MCF 10A (cell line): ENCODE data around the gene CHRM5. TPM values are rescaled to one million over a fixed set of nuclear protein-coding genes. Genes with fewer than 3 reads are reported as not detected.
A peak's percentile ranks its signal among the peaks of the same experiment; 100 is the strongest.

Experiments used
- BruUV-seq: library from RNA; stranded (reverse); fragments of 400-500 nt; replicated peaks from 2 replicates; lab custom pipeline; 2021; lab: Mats Ljungman, UMichigan
- CTCF ChIA-PET: fragments of 300-600 bp; sonication (Branson Sonifier 250); formaldehyde crosslinking; extraction: SDS; loops from one replicate; lab custom pipeline; 2021; ENCODE audit warnings: antibody characterized with exemption, inconsistent platforms; lab: Yijun Ruan, JAX
- POLR2A ChIA-PET: fragments of 300-600, 350-650 bp; sonication (Branson Sonifier 250); formaldehyde crosslinking; extraction: SDS; loops from one replicate; lab custom pipeline; 2020; ENCODE audit warnings: antibody characterized with exemption, inconsistent platforms; lab: Yijun Ruan, JAX
- DNase-seq: peaks from one replicate; pipeline ENCODE4 v3.0.0-alpha.2; 2018; ENCODE audit not compliant: unreplicated experiment
- H3K27ac Mint-ChIP-seq: one replicate; pipeline ENCODE4 v1.8.0; 2022; ENCODE audit warnings: mild to moderate bottlenecking, low read depth, mixed read lengths; ENCODE audit not compliant: unreplicated experiment
- H3K27me3 Mint-ChIP-seq: one replicate; pipeline ENCODE4 v1.8.0; 2022; ENCODE audit warnings: mixed read lengths; ENCODE audit not compliant: insufficient read depth, unreplicated experiment
- H3K36me3 Mint-ChIP-seq: one replicate; pipeline ENCODE4 v1.8.0; 2022; ENCODE audit warnings: mild to moderate bottlenecking, moderate library complexity, mixed read lengths; ENCODE audit not compliant: insufficient read depth, unreplicated experiment
- H3K4me1 Mint-ChIP-seq: one replicate; pipeline ENCODE4 v1.8.0; 2022; ENCODE audit warnings: mixed read lengths; ENCODE audit not compliant: insufficient read depth, unreplicated experiment
- H3K4me3 Mint-ChIP-seq: one replicate; pipeline ENCODE4 v1.8.0; 2022; ENCODE audit warnings: mild to moderate bottlenecking, moderate library complexity, mixed read lengths; ENCODE audit not compliant: unreplicated experiment
- H3K9me3 Mint-ChIP-seq: one replicate; pipeline ENCODE4 v1.8.0; 2022; ENCODE audit warnings: mixed read lengths; ENCODE audit not compliant: unreplicated experiment
- CTCF ChIP-seq: fragments of 200-600 bp; IDR thresholded peaks from one replicate; pipeline ENCODE4 v1.8.0; 2022; ENCODE audit warnings: antibody characterized with exemption, mild to moderate bottlenecking; ENCODE audit not compliant: unreplicated experiment
- intact Hi-C: fragments of 100-400 bp; cut with micrococcal nuclease; formaldehyde crosslinking; loops from 2 replicates; pipeline ENCODE4 v1.14.1; 2022
- total RNA-seq: library from RNA; stranded (reverse); gene quantifications from 2 replicates; pipeline ENCODE4 v1.2.3, GENCODE V29; 2022

The CHRM5 gene
- total RNA-seq, 1 experiment from 2014 or later: not detected

GRCh38 chr15:34038871-34039789 lies 70.8 kb downstream of the CHRM5 start, which contains the start of gene AVEN:
Gene AVEN, minus strand, starts transcription at chr15:34039204. Its CDS starts 158 bp downstream, at chr15:34039046.
- Mint-ChIP-seq H3K4me3 (peak within 1 kb of the TSS; percentile 79), H3K4me1 (peaks cover 10% of the 10 kb centered on the region), H3K36me3 (peaks cover 7% of the 10 kb centered on the region), H3K9me3 (no peaks in the 10 kb centered on the region), H3K27ac (peak within 1 kb of the TSS; percentile 61), H3K27me3 (no peaks in the 10 kb centered on the region)
- ChIA-PET POLR2A (interaction anchor here (0.5 to 1.7 kb wide), 13 partner anchors 8 to 1172 kb away, joined by 3 to 4 read pairs (median 3); partner anchors contain the start of genes GOLGA8B and SLC12A6), CTCF (interaction anchor here (0.6 kb wide), 2 partner anchors 18 to 34 kb away, joined by 3 read pairs; no protein-coding TSS in a partner anchor)
- TSS peak; percentile 75 for BruUV-seq
- intact Hi-C loops: loop anchor here (5.0 kb wide), 1 partner anchor 302 kb away; no protein-coding TSS in a partner anchor
- TF ChIP-seq CTCF: no peak
- DNase-seq: peak; percentile 39

GRCh38 chr15:34039790-34040113 lies 71.5 kb downstream of the CHRM5 start:
- Mint-ChIP-seq H3K27ac (peak overlapping the region; percentile 11), H3K4me3 (peak overlapping the region; percentile 79), H3K4me1 (peaks cover 10% of the 10 kb centered on the region), H3K9me3 (no peaks in the 10 kb centered on the region), H3K36me3 (peaks cover 7% of the 10 kb centered on the region), H3K27me3 (no peaks in the 10 kb centered on the region)
- BruUV-seq: no TSS peak
- ChIA-PET POLR2A (interaction anchor here (0.6 to 1.7 kb wide), 8 partner anchors 10 to 298 kb away, joined by 3 to 6 read pairs (median 3); partner anchors contain the start of gene SLC12A6), CTCF (interaction anchor here (0.7 to 1.4 kb wide), 2 partner anchors 23 to 550 kb away, joined by 3 to 4 read pairs; no protein-coding TSS in a partner anchor)
- intact Hi-C loops: loop anchor here (5.0 kb wide), 1 partner anchor 302 kb away; no protein-coding TSS in a partner anchor
- DNase-seq: no peak
- TF ChIP-seq CTCF: no peak

- Mint-ChIP-seq H3K27ac (no peak overlapping the region), H3K4me1 (peaks cover 10% of the 10 kb centered on the region), H3K4me3 (no peak overlapping the region), H3K9me3 (no peaks in the 10 kb centered on the region), H3K27me3 (no peaks in the 10 kb centered on the region), H3K36me3 (peaks cover 7% of the 10 kb centered on the region)
- ChIA-PET CTCF (interaction anchor here (0.8 to 1.2 kb wide), 2 partner anchors 9 to 860 kb away, joined by 3 read pairs; no protein-coding TSS in a partner anchor), POLR2A (interaction anchor here (0.6 kb wide), 1 partner anchor 308 kb away, joined by 7 read pairs; no protein-coding TSS in a partner anchor)
- no peak for TF ChIP-seq CTCF
- no TSS peak for BruUV-seq
- intact Hi-C loops: no loop called here
- DNase-seq: no peak
Measured at GRCh38 chr15:34043391-34043790, 75.1 kb downstream of the CHRM5 start.

- Mint-ChIP-seq H3K9me3 (no peaks in the 10 kb centered on the region), H3K36me3 (peaks cover 7% of the 10 kb centered on the region), H3K4me3 (no peak overlapping the region), H3K27ac (no peak overlapping the region), H3K4me1 (peaks cover 12% of the 10 kb centered on the region), H3K27me3 (no peaks in the 10 kb centered on the region)
- BruUV-seq: no TSS peak
- DNase-seq: no peak
- intact Hi-C loops: no loop called here
- CTCF ChIA-PET: interaction anchor here (0.8 to 1.2 kb wide), 2 partner anchors 9 to 861 kb away, joined by 3 read pairs; no protein-coding TSS in a partner anchor
- POLR2A ChIA-PET: interaction anchor here (0.6 kb wide), 1 partner anchor 308 kb away, joined by 7 read pairs; no protein-coding TSS in a partner anchor
- TF ChIP-seq CTCF: no peak
Measured at GRCh38 chr15:34043813-34044212, 75.5 kb downstream of the CHRM5 start.
